Cardiac muscle cell (in vitro differentiated cells and primary cell): Measurements from ENCODE around the gene LRRC8E. TPM values are rescaled to one million over a fixed set of nuclear protein-coding genes. Genes with fewer than 3 reads are reported as not detected.

Experiments
- DNase-seq, 2 donors: peaks; one replicate each; pipeline versions ENCODE4 v3.0.0 to v3.0.0-alpha.2; 2010 to 2017; ENCODE audit warnings: low read depth in 1 of 2, low spot score in 1 of 2
- H3K27ac ChIP-seq: fragments of 200-600 bp; sonication (generic); 2 replicates; pipeline ENCODE4 v1.5.1; 2016
- H3K27me3 ChIP-seq: fragments of 200-600 bp; sonication (generic); 2 replicates; pipeline ENCODE4 v1.6.0; 2016; ENCODE audit warnings: control low read depth
- H3K36me3 ChIP-seq: fragments of 200-600 bp; sonication (generic); 2 replicates; pipeline ENCODE4 v1.5.1; 2016; ENCODE audit warnings: control low read depth
- H3K4me1 ChIP-seq: fragments of 200-600 bp; sonication (generic); 2 replicates; pipeline ENCODE4 v1.8.1; 2017; ENCODE audit warnings: low read depth, mild to moderate bottlenecking, mixed run types
- H3K4me3 ChIP-seq: fragments of 200-600 bp; sonication (generic); 2 replicates; pipeline ENCODE4 v1.5.1; 2016; ENCODE audit warnings: mild to moderate bottlenecking
- H3K9me3 ChIP-seq: fragments of 200-600 bp; sonication (generic); 2 replicates; pipeline ENCODE4 v1.5.1; 2017; ENCODE audit warnings: low read depth, mild to moderate bottlenecking, control low read depth
- CTCF ChIP-seq: IDR thresholded peaks from 2 replicates; pipeline ENCODE4 v1.5.1; 2012; ENCODE audit warnings: low read depth, mild to moderate bottlenecking, low read length
- polyA plus RNA-seq: library from polyadenylated mRNA; unstranded; fragments of >200 nt; fragmentation: Nextera tagmentation; extraction: Ambion mirVana; gene quantifications from 2 replicates; pipeline ENCODE4 v1.2.1, GENCODE V29; 2016
- total RNA-seq: library from RNA; depleted of rRNA; stranded (reverse); fragments of >200 nt; gene quantifications from 2 replicates; pipeline ENCODE4 v1.2.3, GENCODE V29; 2016

The LRRC8E gene
- total and polyA plus RNA-seq, 2 experiments from 2014 or later: 2.4 TPM; not detected in 1

GRCh38 chr19:7907544-7907943 is 19.2 kb downstream of the LRRC8E start:
- DNase-seq: no peak
- Histone ChIP-seq H3K27ac (no peak overlapping the region), H3K4me1 (peaks cover 14% of the 10 kb centered on the region), H3K4me3 (no peak overlapping the region), H3K9me3 (no peaks in the 10 kb centered on the region), H3K27me3 (no peaks in the 10 kb centered on the region), H3K36me3 (peaks cover 20% of the 10 kb centered on the region)
- TF ChIP-seq CTCF: no peak

DNA sequence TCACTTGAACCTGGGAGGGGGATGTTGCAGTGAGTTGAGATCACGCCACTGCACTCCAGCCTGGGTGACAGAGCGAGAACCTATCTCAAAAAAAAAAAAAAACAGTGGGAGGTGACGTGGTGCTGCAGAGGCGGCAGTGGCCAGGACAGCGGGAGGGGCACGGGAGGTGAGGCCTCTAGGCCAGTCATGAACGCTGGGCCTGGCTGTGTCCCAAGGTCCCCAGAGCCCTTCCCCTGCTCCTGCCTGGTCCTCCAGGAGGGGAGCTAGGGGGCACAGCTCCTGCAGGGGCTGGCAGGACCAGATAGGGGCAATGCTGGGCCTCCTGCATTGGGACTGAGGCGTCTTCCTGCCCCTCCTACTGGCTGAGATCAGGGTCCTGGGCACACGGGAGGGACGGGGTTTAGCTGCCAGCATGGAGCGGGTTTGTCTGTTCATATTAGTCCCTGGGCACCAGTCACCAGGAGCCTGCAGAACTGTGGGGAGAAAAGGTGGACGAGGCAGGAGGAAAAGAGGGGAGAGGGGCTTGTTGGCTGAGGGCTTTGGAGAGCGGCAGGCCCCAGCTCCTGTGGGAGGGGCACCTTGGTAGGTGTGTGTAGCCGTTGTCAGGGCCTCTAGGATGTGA is 19.9 kb downstream of the LRRC8E start:
- Histone ChIP-seq H3K9me3 (no peaks in the 10 kb centered on the region), H3K27me3 (no peaks in the 10 kb centered on the region), H3K4me3 (no peak overlapping the region), H3K4me1 (peaks cover 10% of the 10 kb centered on the region), H3K27ac (no peak overlapping the region), H3K36me3 (peaks cover 21% of the 10 kb centered on the region)
- no peak for DNase-seq
- TF ChIP-seq CTCF: no peak

GRCh38 chr19:7908742-7909461 is 20.6 kb downstream of the LRRC8E start:
- Histone ChIP-seq H3K36me3 (peaks cover 21% of the 10 kb centered on the region), H3K4me1 (peaks cover 10% of the 10 kb centered on the region), H3K27ac (no peak overlapping the region), H3K4me3 (no peak overlapping the region), H3K27me3 (peaks cover 2% of the 10 kb centered on the region), H3K9me3 (no peaks in the 10 kb centered on the region)
- no peak for TF ChIP-seq CTCF
- no peak for DNase-seq

- peaks cover 21% of the 10 kb centered on the region for H3K36me3 ChIP-seq
- TF ChIP-seq CTCF: no peak
- H3K4me1 ChIP-seq: peaks cover 8% of the 10 kb centered on the region
- no peak overlapping the region for H3K27ac ChIP-seq
- no peak overlapping the region for H3K4me3 ChIP-seq
- peaks cover 8% of the 10 kb centered on the region for H3K27me3 ChIP-seq
- DNase-seq: no peak
- H3K9me3 ChIP-seq: no peaks in the 10 kb centered on the region
Observed at GRCh38 chr19:7909471-7910067, 21.3 kb downstream of the LRRC8E start.

GRCh38 chr19:7910321-7911161 is 22.2 kb downstream of the LRRC8E start:
- TF ChIP-seq CTCF: no peak
- Histone ChIP-seq H3K4me1 (no peaks in the 10 kb centered on the region), H3K4me3 (no peak overlapping the region), H3K27ac (no peak overlapping the region), H3K36me3 (peaks cover 21% of the 10 kb centered on the region), H3K9me3 (no peaks in the 10 kb centered on the region), H3K27me3 (peaks cover 18% of the 10 kb centered on the region)
- DNase-seq: no peak
